K562 (cell line): Measurements from ENCODE around the gene POT1. TPM values are rescaled to one million over a fixed set of nuclear protein-coding genes. Genes with fewer than 3 reads are reported as not detected.

Experiments used
- ATAC-seq: fragments of 200-7000 bp; cut with Tn5 transposase; 3 replicates; pipeline ENCODE4 v1.9.1; 2020; ENCODE audit warnings: moderate library complexity
- BruUV-seq: library from RNA; stranded (reverse); fragments of 400-500 nt; replicated peaks from 2 replicates; lab custom pipeline; 2021; lab: Mats Ljungman, UMichigan
- CTCF ChIA-PET: fragments of 300-600 bp; formaldehyde crosslinking; extraction: SDS; loops from one replicate; lab custom pipeline; 2021; ENCODE audit warnings: low intra/inter-chr PET ratio; lab: Yijun Ruan, JAX
- POLR2A ChIA-PET: fragments of 300-600, 350-650 bp; sonication (Branson Sonifier 250); formaldehyde crosslinking; extraction: SDS; loops from one replicate; lab custom pipeline; 2021; ENCODE audit warnings: antibody characterized with exemption, inconsistent platforms; lab: Yijun Ruan, JAX
- DNase-seq, 4 experiments: peaks; one replicate each; pipeline versions ENCODE4 v3.0.0 to v3.0.0-alpha.2; 2011 to 2018; ENCODE audit warnings: low spot score in 3 of 4, mixed read lengths in 3 of 4; ENCODE audit errors: extremely low read depth in 1 of 4
- FAIRE-seq: peaks from 2 replicates; lab custom pipeline; 2011; peaks lifted over from hg19 to GRCh38; lab: Jason Lieb, UNC
- H2AFZ ChIP-seq: 2 replicates; pipeline ENCODE4 v1.6.0; 2011; ENCODE audit warnings: low read depth, low read length, control low read depth, inconsistent platforms
- H3K27ac ChIP-seq: fragments of 200-600 bp; 3 replicates; pipeline ENCODE4 v1.8.0; 2011; ENCODE audit warnings: low read depth, mild to moderate bottlenecking, control low read depth, inconsistent platforms, low read length, moderate library complexity, mixed read lengths; ENCODE audit errors: extremely low read depth
- H3K27me3 ChIP-seq, 2 experiments: fragments of 300-600 bp in 1 of 2; 2 replicates in 1 of 2; 3 replicates in 1 of 2; pipeline versions ENCODE4 v1.6.0 to v1.8.0; 2011; ENCODE audit warnings: inconsistent platforms in 2 of 2, low read length in 2 of 2, mild to moderate bottlenecking in 1 of 2, mixed read lengths in 1 of 2, moderate library complexity in 1 of 2; ENCODE audit not compliant: control insufficient read depth in 2 of 2, insufficient read depth in 2 of 2
- H3K36me3 ChIP-seq: fragments of 300-600 bp; 3 replicates; pipeline ENCODE4 v1.8.0; 2011; ENCODE audit warnings: mild to moderate bottlenecking, low read length, inconsistent platforms; ENCODE audit not compliant: control insufficient read depth, insufficient read depth
- H3K4me1 ChIP-seq, 2 experiments: fragments of 200-600 bp in 1 of 2; replicated peaks in 1 of 2; 2 replicates in 1 of 2; 3 replicates in 1 of 2; pipeline versions ENCODE4 v1.5.1 to v1.8.0; 2011; ENCODE audit warnings: inconsistent platforms in 2 of 2, low read length in 2 of 2, mild to moderate bottlenecking in 1 of 2, mixed read lengths in 1 of 2, moderate library complexity in 1 of 2; ENCODE audit not compliant: control insufficient read depth in 2 of 2, insufficient read depth in 2 of 2
- H3K4me2 ChIP-seq: 2 replicates; pipeline ENCODE4 v1.6.1; 2011; ENCODE audit warnings: low read length, control low read depth, inconsistent platforms, mixed read lengths; ENCODE audit not compliant: insufficient read depth
- H3K4me3 ChIP-seq: fragments of 200-600 bp; sonication (generic), shearing (Covaris generic); 2 replicates; pipeline ENCODE4 v1.5.1; 2016; ENCODE audit warnings: control low read depth, inconsistent platforms
- H3K79me2 ChIP-seq: fragments of 200-600 bp; 3 replicates; pipeline ENCODE4 v1.8.0; 2011; ENCODE audit warnings: low read length, inconsistent platforms; ENCODE audit not compliant: control insufficient read depth, insufficient read depth
- H3K9ac ChIP-seq, 2 experiments: 2 replicates each; pipeline versions ENCODE4 v1.6.0 to v1.6.1; 2011; ENCODE audit warnings: low read depth in 2 of 2, low read length in 2 of 2, control low read depth in 1 of 2, inconsistent platforms in 1 of 2, mild to moderate bottlenecking in 1 of 2, mixed read lengths in 1 of 2; ENCODE audit not compliant: insufficient read depth in 1 of 2
- H3K9me1 ChIP-seq: one replicate; pipeline ENCODE4 v1.6.0; 2011; ENCODE audit warnings: inconsistent platforms, mild to moderate bottlenecking, low read length, moderate library complexity; ENCODE audit not compliant: control insufficient read depth, insufficient read depth
- H3K9me3 ChIP-seq: replicated peaks from 2 replicates; pipeline ENCODE4 v1.5.1; 2011; ENCODE audit warnings: low read depth, low read length, inconsistent platforms; ENCODE audit not compliant: control insufficient read depth, insufficient read depth
- H4K20me1 ChIP-seq: replicated peaks from 2 replicates; pipeline ENCODE4 v1.6.1; 2011; ENCODE audit warnings: low read length, inconsistent platforms, mixed read lengths; ENCODE audit not compliant: control insufficient read depth, insufficient read depth
- BCLAF1 ChIP-seq, 2 experiments: fragments of 450-650 bp in 1 of 2; IDR thresholded peaks; 2 replicates each; pipeline ENCODE4 v1.6.1; 2011 to 2017; ENCODE audit warnings: low read depth in 2 of 2, antibody characterized with exemption in 1 of 2, borderline replicate concordance in 1 of 2, low read length in 1 of 2, mild to moderate bottlenecking in 1 of 2, mixed read lengths in 1 of 2; ENCODE audit not compliant: control insufficient read depth in 1 of 2
- C11orf30 ChIP-seq: fragments of 450-650 bp; IDR thresholded peaks from 2 replicates; pipeline ENCODE4 v1.6.1; 2016; ENCODE audit warnings: low read depth, mild to moderate bottlenecking
- E2F8 ChIP-seq: fragments of 450-650 bp; IDR thresholded peaks from 2 replicates; pipeline ENCODE4 v1.7.1; 2018; ENCODE audit warnings: mild to moderate bottlenecking, low read depth; ENCODE audit not compliant: partially characterized antibody
- FOXP1 ChIP-seq: sonication (generic); formaldehyde crosslinking; IDR thresholded peaks from 2 replicates; pipeline ENCODE4 v1.8.0; 2022; ENCODE audit warnings: mild to moderate bottlenecking, missing genetic modification reagents
- FUS ChIP-seq: fragments of 200-400 bp; formaldehyde crosslinking; optimal IDR thresholded peaks from 2 replicates; pipeline ENCODE3; 2017; ENCODE audit warnings: low read depth, low read length
- IRF9 ChIP-seq: fragments of 450-650 bp; IDR thresholded peaks from 2 replicates; pipeline ENCODE4 v1.6.1; 2016; ENCODE audit warnings: missing biosample characterization, missing genetic modification characterization
- KLF10 ChIP-seq: fragments of 250-450 bp; sonication (Bioruptor Pico); IDR thresholded peaks from 2 replicates; pipeline ENCODE4 v1.6.1; 2021; ENCODE audit warnings: matching md5 sums
- MAFF ChIP-seq: IDR thresholded peaks from 2 replicates; pipeline ENCODE4 v1.6.1; 2012; ENCODE audit warnings: low read length, improper control_type of control experiment
- MAFK ChIP-seq: IDR thresholded peaks from 2 replicates; pipeline ENCODE4 v1.6.1; 2011; ENCODE audit warnings: low read length, improper control_type of control experiment
- NRF1 ChIP-seq, 2 experiments: fragments of 450-650 bp; IDR thresholded peaks in 1 of 2; conservative IDR thresholded peaks in 1 of 2; 2 replicates each; pipeline ENCODE4 v1.6.1; 2014; ENCODE audit warnings: mild to moderate bottlenecking in 2 of 2
- PREB ChIP-seq: sonication (generic); formaldehyde crosslinking; IDR thresholded peaks from 2 replicates; pipeline ENCODE4 v1.8.1; 2023; ENCODE audit warnings: mild to moderate bottlenecking, missing genetic modification reagents
- XRCC3 ChIP-seq: fragments of 450-650 bp; IDR thresholded peaks from 2 replicates; pipeline ENCODE4 v1.6.1; 2017; ENCODE audit warnings: mild to moderate bottlenecking, moderate library complexity
- ZBTB1 ChIP-seq: sonication (generic); formaldehyde crosslinking; IDR thresholded peaks from 2 replicates; pipeline ENCODE4 v1.8.1; 2023; ENCODE audit warnings: missing genetic modification reagents, low read depth, mild to moderate bottlenecking, borderline replicate concordance
- ZNF316 ChIP-seq: fragments of 450-650 bp; IDR thresholded peaks from 2 replicates; pipeline ENCODE4 v1.6.1; 2016
- ZNF583 ChIP-seq: fragments of 250-450 bp; sonication (Bioruptor Pico); IDR thresholded peaks from 2 replicates; pipeline ENCODE4 v1.4.0; 2020
- ZNF77 ChIP-seq: fragments of 250-450 bp; sonication (Bioruptor Pico); IDR thresholded peaks from 2 replicates; pipeline ENCODE4 v1.5.0; 2020
- ZNF830 ChIP-seq: fragments of 250-450 bp; sonication (Bioruptor Pico); IDR thresholded peaks from 2 replicates; pipeline ENCODE4 v1.5.0; 2021; ENCODE audit warnings: mild to moderate bottlenecking
- WGBS: fragments of 100-300 bp; shearing (Covaris generic); methylation state at CpG from one replicate; pipeline ENCODE4 v1.1.6; 2016; ENCODE audit warnings: low coverage, mixed read lengths; ENCODE audit not compliant: insufficient coverage; ENCODE audit errors: missing lambda C conversion rate; 5-methylcytosine and 5-hydroxymethylcytosine counted together
- in situ Hi-C: fragments of 300-500 bp; cut with MboI; formaldehyde crosslinking; loops from 4 replicates; pipeline ENCODE4 v1.15.0; 2018; ENCODE audit warnings: inconsistent platforms, mixed read lengths
- intact Hi-C: fragments of 100-400 bp; cut with micrococcal nuclease; formaldehyde crosslinking; loops from 2 replicates; pipeline ENCODE4 v1.14.2; 2022
- polyA plus RNA-seq, 8 experiments: library from polyadenylated mRNA; depleted of rRNA in 4 of 8; stranded (reverse) in 5 of 8; unstranded in 3 of 8; fragments of >200 nt; fragmentation: Nextera tagmentation in 2 of 8; fragmentation: Illumina TruSeq in 1 of 8; extraction: Ambion mirVana in 2 of 8; extraction: Trizol in 1 of 8; gene quantifications; 2 replicates each; pipeline versions ENCODE4 v1.2.1 to v1.2.3, GENCODE V29; 2011 to 2014; ENCODE audit warnings: inconsistent platforms in 1 of 8, missing spikeins in 1 of 8
- total RNA-seq, 7 experiments: library from RNA; depleted of rRNA in 6 of 7; stranded (reverse); fragments of >200 nt in 6 of 7; fragmentation: Illumina TruSeq in 2 of 7; extraction: Trizol in 2 of 7; gene quantifications; 2 replicates each; pipeline versions ENCODE4 v1.2.1 to v1.2.3, GENCODE V29; 2011 to 2021; ENCODE audit warnings: low replicate concordance in 1 of 7

The POT1 gene
- total and polyA plus RNA-seq, 9 of the 15 experiments (the other 6 are each of a cell fraction or from before 2014, with no cell fraction given), result 37.9 to 140 (median 63.6) TPM

GRCh38 chr7:124945680-124946079 is 16.1 kb upstream of the POT1 start:
- ChIA-PET CTCF (no interaction called here), POLR2A (no interaction called here)
- H3K4me1 ChIP-seq, result peaks cover 10 to 12% of the 10 kb centered on the region in 2 experiments
- intact Hi-C loops (no loop called here), in situ Hi-C loops (no loop called here)
- no peak overlapping the region for H2AFZ ChIP-seq
- no peak overlapping the region for H3K4me3 ChIP-seq
- H3K4me2 ChIP-seq, result no peak overlapping the region
- H4K20me1 ChIP-seq, result no peaks in the 10 kb centered on the region
- no peaks in the 10 kb centered on the region for H3K79me2 ChIP-seq
- FAIRE-seq (no peak), DNase-seq (no peak), ATAC-seq (no peak)
- BruUV-seq, result no TSS peak
- no peaks in the 10 kb centered on the region for H3K27me3 ChIP-seq
- no peaks in the 10 kb centered on the region for H3K9me1 ChIP-seq
- H3K36me3 ChIP-seq, result no peaks in the 10 kb centered on the region
- H3K27ac ChIP-seq, result no peak overlapping the region
- H3K9me3 ChIP-seq, result no peaks in the 10 kb centered on the region
- no peak overlapping the region for H3K9ac ChIP-seq
- WGBS, result 61% methylated on average over 3 of the region's 3 CpGs
- TF ChIP-seq C11orf30, result peak; percentile 40; the same call in 1 of the 2 replicates
- no peak for TF ChIP-seq NRF1 (conservative IDR thresholded peaks at IDR 0.05 in 1 of 2, IDR thresholded peaks at IDR 0.05 in 1 of 2)
- TF ChIP-seq ZNF77, result no peak
- no peak for TF ChIP-seq BCLAF1 (IDR thresholded peaks at IDR 0.05; ENCODE audit: borderline replicate concordance in 1 of 2, control insufficient read depth in 1 of 2, low read depth in 2 of 2, low read length in 1 of 2)
- TF ChIP-seq MAFK, result peak; percentile 24; the same call in 1 of the 2 replicates
- peak; percentile 77 for TF ChIP-seq ZNF316
- no peak for TF ChIP-seq PREB (CRISPR knock-in tag)
- no peak for TF ChIP-seq ZBTB1
- no peak for TF ChIP-seq KLF10 (CRISPR knock-in tag)
- no peak for TF ChIP-seq FOXP1 (CRISPR knock-in tag)
- no peak for TF ChIP-seq E2F8
- no peak for TF ChIP-seq ZNF830 (CRISPR knock-in tag)
- peak; percentile 18; the same call in 1 of the 2 replicates for TF ChIP-seq MAFF
- no peak for TF ChIP-seq IRF9 (tag)
- no peak for TF ChIP-seq FUS
- no peak for TF ChIP-seq XRCC3
- TF ChIP-seq ZNF583 (CRISPR knock-in tag), result no peak
